NCI-H1694 treated with DMSO at 0.1 percent for 48 hours (cell line): Measurements from ENCODE around the gene LEUTX.
"Not testable (repeated sequence)": the region's sequence is repeated elsewhere in the genome, so short reads cannot be mapped to it uniquely, and the experiment has no call there.

Source experiments
- DNase-seq: peaks from one replicate; lab custom pipeline; 2025; lab: John Stamatoyannopoulos, UW

Gene LEUTX

DNA sequence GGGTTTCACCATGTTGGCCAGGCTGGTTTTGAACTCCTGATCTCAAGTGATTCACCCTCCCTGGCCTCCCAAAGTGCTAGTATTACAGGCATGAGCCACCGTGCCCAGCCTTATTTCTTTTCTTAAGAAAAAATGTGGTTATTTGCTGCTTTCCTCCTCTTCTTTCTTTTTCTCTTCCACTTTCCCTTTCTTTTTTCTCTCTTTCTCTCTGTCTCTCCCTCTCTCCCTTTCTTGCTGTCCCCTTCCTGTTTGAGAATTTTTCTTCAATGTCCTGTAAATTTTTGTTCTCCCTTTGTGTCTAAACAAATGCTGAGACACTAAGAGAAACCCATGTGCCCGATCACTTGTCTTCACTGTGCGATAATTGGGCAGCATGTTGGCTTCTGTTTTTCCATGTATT, 2.2 kb downstream of the LEUTX start:
- DNase-seq, result no peak

DNA sequence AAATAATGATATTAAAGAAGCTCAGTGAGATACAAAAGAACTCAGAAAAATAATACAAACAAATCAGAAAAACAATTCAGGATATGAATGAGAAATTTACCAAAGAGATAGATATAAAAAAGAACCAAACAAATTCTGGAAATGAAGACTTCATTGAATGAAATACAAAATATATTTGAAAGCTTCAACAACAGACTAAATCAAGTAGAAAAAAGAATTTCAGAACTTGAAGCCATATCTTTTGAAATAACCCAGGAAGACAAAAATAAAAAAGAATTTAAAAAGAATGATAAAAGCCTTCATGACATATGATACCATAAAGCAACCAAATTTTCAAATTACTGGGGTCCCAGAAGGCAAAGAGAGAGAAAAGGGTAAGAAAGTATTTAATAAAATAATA, 9.6 kb downstream of the LEUTX start:
- no peak for DNase-seq

- DNase-seq, result peak; percentile 83
Observed at GRCh38 chr19:39792999-39793546, 14.4 kb downstream of the LEUTX start.

GRCh38 chr19:39795001-39795400, 16.3 kb downstream of the LEUTX start:
- no peak for DNase-seq

- DNase-seq, result no peak
Observed at GRCh38 chr19:39796000-39796498, 17.4 kb downstream of the LEUTX start.

DNA sequence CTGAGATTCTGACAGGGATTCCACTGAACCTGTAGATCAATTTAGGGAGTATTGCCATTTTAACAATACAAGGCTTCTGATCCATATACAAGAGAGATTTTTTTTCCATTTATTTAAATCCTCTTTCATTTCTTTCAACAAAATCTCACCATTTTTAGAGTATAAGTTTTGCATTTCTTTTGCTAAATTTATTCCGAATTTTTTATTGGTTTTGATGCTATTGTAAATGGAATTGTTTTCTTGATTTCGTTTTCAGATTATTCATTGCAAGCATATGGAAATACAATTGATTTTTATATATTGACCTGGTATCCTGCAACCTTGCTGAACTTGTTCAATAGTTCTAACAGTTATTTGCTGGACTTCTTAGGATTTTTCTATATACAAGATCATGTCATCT, 18.4 kb downstream of the LEUTX start:
- DNase-seq, result no peak

DNA sequence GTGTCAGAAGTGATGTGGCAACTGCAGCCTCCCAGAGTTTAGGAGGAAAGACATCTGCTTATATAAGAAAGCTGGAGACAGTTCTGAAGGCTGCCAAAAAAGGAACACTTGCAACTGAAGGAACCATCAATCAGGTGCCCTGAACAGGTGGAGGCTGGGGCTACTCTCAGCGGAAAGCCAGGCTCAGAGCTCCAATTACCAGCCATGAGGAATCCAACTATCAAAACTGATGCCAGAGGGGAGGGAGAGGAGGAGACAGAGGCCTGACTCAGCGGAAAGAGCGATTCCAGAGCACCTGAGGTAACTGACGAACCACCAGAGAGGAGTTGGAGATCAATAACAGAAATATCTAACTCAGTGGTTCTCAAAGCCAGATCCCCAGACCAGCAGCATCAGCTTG, 24.3 kb downstream of the LEUTX start:
- no peak for DNase-seq

DNA sequence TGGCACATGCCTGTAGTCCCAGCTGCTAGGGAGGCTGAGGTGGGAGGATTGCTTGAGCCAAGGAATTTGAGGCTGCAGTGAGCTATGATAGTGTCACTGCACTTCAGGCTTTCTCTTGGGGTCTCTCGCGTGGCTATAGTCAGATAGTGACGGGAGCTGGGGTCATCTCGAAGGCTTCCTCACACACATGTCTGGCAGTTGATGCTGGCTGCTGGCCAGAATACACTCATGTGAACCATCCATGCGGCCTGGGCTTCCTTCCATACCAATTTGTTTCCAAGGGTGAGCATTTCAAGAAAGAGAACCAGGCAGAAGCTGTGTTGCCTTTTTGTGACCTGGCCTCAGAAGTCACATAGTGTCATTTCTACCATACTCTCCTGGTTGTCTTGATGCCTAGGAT, 26.4 kb downstream of the LEUTX start:
- DNase-seq, result no peak

GRCh38 chr19:39807846-39808364, 29.3 kb downstream of the LEUTX start:
- no peak for DNase-seq

- not testable (repeated sequence) for DNase-seq
Observed at GRCh38 chr19:39808688-39809087, 30.0 kb downstream of the LEUTX start.

DNA sequence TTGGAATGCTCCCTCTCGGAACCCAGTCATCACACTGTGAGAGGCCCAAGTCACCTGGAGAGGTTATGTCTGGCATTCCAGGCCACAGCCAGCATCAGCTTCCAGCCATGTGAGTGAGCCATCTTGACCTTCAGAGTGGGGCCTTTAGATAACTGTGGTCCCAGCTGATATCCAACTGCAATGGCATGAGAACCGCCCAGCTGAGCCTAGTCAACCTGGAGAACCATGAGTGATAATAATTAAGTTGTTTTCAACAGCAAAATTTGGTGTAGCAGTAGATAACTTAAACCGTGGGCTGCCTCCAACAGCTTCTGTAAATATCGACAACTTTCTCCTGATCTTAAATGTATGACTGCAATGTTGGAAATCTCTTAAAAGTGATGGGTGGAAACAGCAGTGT, 30.7 kb downstream of the LEUTX start:
- DNase-seq, result no peak

GRCh38 chr19:39810424-39810823, 31.8 kb downstream of the LEUTX start:
- no peak for DNase-seq

DNA sequence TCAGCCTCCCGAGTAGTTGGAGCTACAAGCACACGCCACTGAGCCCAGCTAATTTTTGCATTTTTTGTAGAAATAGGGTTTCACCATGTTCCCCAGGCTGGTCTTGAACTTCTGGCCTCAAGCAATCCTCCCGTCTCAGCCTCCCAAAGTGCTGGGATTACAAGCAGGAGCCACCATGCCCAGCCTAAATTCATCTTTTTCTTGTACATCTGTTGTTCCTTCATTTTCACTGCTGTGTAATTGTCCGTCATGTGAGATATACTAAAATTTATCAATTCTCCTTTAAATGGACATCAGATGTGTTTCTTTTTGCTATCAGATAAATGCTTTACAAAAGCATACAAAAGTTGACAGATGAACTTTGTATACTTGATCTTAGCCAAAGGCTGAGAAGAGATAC, 32.4 kb downstream of the LEUTX start:
- no peak for DNase-seq

- DNase-seq, result no peak
Observed at GRCh38 chr19:39813264-39813993, 34.8 kb downstream of the LEUTX start.

GRCh38 chr19:39814111-39814510, 35.5 kb downstream of the LEUTX start:
- not testable (repeated sequence) for DNase-seq

- DNase-seq, result no peak
Observed at GRCh38 chr19:39814595-39814994, 35.9 kb downstream of the LEUTX start.

GRCh38 chr19:39816287-39817048, 37.8 kb downstream of the LEUTX start:
- DNase-seq, result no peak

DNA sequence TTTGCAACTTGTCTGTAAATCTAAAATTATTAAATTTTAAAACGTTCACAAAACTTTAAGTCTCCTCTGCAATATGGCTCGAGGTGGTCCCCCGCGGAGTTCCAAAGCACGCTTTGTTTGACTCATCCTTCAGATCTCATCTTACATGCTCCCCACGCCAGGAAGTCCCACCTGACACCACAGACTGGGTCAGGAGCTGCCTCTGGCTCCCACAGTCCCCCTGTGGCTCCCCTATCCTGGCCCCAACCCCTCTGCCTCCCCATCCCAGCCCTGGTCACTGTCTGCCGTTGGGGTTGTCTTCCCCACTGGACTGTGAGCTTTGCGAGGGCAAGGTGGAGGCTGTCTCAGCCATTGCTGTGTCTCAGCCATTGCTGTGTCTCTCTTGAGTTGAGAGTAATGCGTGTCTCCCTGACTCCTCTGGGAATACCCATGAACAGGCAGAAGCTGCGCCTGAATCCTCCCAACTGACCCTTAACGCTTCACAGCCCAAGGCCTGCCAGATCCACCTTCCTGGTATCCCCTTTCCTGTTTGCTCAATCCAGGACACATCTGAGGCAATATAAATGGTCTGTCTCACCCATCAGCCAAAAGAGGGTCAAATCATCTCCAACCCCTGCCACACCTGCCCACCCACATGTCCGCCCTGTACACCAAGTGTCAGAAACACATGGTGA, 39.4 kb downstream of the LEUTX start:
- no peak for DNase-seq

DNA sequence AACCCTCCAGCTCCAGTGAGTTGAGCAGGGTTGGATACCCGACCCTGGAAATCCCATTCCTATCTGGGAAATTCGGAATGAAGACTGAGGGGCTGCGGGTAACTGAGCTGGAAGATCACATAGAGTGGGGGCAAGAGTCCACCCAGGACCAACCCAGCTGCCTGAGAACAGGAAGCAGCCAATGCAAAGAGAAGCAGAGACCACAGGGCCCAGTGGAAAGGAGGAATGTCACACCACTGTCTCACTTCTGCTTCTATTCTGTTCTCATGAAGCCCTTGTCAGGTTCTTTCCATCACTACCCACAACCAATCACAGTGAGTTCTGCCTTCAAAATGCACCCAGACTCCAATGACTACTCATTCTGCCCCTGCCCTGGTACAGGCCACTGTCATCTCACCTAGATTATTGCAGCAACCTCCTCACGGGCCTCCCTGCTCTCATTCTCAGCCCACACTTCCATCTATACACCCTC, 40.0 kb downstream of the LEUTX start:
- no peak for DNase-seq

DNA sequence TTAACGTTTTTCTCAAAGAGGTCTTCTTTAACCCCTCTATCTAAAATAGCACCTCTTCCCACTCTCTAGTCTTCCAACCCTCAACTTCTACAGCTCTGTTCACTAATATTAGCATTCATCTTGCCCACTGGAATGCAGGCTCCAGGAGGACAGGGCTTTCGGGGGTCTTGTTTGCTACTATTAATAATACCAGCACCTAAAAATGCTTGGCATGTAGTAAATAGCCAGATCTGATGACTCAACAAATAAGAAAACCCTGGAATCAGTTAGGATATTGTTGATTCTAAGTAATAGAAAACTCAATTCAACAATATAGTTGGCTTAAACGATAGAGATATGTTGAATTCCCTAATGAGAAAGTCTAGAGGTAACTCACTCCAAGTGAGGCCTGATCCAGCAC, 41.1 kb downstream of the LEUTX start:
- no peak for DNase-seq

DNA sequence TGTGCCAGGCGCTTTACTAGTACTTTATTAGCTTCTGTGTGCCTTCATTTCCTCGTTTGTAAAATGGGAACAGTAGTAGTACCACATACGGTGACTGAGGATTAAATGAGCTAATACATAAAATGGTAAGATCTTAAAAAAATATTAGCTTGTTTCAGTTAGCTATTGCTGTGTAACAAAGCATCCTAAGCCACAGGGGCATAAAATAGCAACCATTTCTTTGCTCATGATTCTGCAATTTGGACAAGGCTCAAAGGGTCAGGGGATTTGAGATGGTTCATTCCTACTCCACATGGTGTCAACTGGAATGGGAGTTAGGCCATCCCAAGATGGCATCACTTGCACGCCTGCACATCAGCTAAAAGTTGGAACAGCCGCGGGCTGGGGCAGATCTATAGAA, 42.0 kb downstream of the LEUTX start:
- no peak for DNase-seq

DNA sequence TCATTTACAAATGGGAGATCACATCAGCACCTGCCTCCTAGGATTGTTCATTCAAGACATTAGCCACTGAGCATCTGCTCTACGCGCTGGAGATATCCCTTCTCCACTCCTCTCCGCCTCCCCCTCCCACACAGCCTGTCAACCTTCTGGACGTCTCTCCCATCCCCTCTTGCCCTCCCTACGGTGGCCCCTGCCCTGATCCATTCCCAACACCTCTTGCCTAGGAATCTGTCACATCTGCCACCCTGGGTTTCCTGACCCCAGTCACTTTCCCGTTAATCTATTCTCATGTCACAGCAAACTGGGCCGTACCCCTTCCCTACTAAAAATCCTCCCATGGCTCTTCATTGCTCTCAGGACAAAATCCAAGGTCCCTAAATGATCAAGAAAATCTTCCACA, 45.0 kb downstream of the LEUTX start:
- no peak for DNase-seq
